Inflammatory macrophage (primary cell): ENCODE measurements around the gene SPX.

ENCODE experiments used
- DNase-seq, 2 donors: peaks; one replicate each; pipeline ENCODE4 v3.0.0-alpha.2; 2020 to 2022

The SPX gene

DNA sequence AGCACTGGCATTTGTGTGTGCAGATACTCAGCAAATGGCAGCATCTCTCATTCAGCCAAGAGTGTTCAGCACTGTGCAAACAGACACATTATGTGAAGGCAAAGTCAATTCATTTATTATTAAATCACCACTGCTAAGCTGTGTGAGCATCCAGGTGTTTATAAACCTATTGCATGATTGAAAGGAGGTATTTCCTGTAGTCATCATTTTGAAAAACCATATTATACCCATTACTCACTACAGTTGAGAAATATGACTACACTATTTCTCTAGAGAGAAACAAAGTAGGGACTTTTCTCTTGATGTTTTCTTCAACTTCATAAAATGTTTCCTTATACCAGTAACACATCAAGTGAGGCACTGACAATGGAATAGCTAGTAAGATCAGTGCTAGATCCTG is 13.7 kb downstream of the SPX start:
- no peak for DNase-seq

DNA sequence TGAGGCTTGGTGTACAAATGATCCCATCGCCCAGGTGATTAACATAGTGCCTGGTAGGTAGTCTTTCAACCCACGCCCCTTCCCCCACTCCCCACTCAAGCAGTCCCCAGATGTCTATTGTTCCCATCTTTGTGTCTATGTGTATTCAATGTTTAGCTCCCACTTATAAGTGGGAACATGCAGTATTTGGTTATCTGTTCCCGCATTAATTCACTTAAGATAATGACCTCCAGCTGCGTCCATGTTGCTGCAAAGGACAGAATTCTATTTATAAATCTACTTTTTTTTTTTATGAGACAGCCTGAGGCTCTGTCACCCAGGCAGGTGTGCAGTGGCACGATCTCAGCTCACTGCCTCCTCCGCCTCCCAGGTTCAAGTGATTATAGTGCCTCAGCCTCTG is 15.7 kb downstream of the SPX start:
- no peak for DNase-seq

DNA sequence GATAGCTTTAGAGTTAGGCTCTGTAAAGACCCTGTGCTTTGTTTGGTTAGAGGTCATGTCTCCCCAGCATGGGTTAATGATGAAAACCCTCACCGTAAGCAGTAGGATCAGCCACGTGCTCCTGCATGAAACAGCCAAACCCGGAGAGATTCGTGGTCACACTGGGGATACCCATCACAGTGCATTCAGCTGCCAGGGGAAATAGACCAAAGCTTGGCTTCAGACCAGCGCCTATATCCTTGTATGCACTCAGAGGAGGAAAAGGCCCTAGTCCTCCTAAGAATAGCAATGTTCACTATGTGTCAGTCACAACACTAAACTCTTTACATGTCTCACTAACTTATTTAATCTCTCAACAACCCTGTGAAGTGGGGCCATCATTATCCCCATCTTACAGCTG is 16.3 kb downstream of the SPX start:
- DNase-seq: no peak

DNA sequence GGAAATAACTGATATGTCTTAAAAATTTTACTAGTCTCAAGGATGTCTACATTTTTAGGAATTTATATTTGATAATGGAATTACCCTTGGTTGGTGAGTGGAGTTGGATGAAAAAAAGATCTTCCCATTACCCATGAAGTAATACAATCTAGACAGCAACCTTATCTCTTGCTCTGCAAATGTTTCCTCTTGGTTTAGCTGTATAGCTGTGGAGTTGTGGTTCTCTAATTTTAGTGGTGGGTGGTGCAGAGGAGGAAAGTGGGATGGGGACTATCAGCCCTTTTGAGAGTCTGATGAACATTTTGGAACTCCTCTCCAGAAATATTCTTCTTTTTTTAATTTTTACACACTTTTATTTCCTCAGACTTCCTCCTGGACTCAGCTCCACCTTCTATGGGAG is 17.1 kb downstream of the SPX start:
- no peak for DNase-seq

DNA sequence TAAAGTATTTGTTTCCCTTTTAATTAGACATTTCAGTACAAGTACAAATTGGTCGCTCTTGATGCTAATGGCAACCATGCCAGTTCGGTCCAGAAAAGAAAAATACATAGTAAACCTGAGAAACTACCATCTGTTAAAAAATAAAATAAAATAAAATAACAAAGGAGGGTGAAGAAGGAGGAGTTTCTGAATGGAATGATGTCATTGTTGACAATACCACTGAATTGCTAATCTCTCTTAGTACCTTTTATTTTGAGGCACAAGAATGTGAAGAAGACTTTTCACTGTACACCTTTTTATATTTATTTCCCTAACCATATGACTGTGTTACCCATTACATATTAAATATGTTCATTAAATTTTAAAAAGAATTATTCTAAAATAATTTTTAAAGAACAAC is 19.5 kb downstream of the SPX start:
- DNase-seq: no peak

DNA sequence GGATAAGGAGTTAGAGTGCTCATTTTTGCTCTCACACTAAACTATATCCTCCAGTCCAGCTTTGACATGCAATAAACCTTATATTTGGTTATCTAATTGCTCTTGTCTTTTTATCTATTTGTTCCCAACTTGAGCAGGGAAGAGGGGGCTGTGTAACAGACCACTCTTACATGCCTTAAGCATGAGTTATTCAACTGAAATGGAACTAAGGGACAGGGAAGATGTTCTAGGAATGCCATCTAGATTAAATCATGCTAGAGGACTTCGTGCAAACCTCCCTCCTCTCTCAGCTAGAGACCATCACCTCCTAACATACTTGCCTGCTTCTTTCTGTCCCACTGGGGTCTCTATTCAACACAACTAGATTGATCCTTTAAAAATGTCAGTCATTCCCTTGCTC is 20.6 kb downstream of the SPX start:
- no peak for DNase-seq

DNA sequence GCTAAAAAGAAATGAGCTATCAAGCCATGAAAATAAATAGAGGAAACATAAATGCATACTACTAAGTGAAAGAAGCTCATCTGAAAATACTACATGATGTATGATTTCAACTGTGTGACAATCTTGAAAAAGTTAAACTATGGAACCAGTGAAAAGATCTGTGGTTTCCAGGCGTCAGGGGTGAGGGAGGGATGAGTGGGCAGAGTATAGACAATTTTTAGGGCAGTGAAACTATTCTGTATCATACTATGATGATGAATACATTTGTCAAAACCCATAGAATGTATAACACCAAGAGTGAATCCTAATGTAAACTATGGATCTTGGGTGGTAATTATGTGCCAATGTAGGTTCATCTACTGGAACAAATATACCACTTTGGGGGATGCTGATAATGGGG is 21.3 kb downstream of the SPX start:
- DNase-seq: no peak

DNA sequence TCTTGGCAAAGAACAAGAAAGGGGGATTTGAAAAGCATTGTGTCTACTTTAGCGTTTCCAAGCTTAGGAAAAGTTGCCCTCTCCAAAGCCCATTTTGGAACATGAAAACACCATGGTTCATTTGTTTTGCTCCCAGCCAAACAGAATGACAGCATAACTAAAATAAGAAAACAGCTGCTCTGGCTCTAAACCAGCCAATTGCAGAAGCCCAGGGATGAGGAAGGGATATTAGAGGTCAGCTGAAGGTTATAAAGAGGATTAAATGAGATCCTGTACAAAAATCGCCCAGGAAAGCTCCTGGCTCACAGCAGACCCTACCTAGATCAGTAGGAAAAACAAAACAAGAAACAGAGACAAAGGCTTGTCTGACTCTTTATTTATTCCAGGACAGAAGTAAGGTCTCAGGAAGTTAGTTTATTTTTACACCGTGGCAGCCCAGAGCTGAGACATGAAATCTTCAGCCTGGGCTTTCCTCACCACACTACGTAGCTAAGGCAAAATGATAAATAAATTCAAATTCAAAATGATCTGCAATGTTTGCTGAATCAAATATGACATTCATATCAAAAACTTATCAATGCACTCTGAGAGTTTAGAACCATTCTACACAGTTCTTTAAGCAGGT is 25.9 kb downstream of the SPX start:
- no peak for DNase-seq

DNA sequence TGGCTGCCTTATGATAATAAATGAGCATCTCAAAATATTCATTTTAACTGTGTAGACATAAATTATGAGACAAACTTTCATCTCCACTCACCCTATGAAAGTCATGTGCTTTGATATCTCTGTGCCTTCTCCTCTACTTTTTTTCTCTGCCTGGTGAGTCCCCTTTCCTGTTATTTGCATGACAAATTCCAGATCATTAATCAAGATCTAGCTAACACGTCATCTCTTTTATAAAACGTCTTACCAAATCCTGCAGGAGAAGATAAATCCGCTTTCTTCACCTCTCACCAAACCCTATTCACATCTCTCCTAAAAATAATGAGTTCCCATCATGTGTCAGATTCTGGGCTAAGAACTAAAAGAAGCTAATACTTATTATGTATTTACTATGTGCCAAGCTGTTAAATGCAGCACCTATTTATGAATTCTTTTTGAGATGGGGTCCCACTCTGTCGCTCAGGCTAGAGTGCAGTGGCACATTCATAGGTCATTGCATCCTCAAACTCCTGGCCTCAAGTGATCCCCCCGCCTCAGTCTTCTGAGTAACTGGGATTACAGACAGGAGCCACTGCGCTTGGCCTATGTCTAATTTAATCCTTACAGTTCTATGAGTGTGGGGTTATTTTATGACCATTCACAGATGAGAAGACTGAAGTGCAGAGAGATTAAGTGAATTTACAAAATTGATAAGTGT is 26.7 kb downstream of the SPX start:
- DNase-seq: no peak

DNA sequence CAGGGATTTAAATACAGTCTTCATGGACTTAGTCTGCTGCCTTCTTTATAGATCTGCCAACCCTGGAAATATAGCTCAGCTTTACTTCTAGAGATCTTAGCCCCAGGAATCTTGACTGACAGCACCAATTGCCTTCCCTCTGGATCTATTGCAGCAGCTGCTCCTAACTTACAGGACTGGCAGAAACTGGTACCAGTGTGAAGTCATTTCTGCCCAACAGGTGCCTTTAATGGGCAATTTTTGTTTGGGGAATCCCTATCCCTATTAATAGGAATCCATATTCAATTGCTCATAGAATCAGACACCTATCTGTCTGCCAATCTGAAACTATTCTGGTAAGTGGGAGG is 27.2 kb downstream of the SPX start:
- DNase-seq: no peak

DNA sequence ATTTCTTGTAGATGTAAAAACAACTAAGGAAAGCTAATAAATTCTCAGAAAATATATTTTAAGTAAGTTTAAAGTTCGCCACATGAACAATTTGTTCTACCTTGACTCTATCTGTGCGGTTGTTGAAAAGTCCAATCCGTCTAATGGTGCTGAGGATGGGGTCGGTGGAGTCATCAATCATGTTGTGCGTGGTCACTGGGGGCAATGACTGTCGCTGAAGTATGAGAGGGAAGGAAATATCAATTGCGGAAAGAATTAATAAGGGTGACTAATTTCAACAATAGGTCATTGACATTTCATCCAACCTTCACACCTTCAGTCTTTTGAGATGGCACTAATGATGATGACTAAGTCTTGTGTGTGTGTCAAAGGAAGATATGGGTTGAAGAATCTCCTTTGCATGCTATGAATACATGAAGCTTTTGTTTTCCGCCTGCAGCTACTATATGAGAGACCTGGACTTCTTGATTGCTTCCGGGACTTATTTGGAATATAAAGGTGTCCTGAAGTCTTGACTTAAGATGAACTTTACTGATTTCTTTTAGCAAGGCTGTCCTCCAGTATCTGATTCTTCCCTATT is 32.1 kb downstream of the SPX start:
- DNase-seq: no peak

DNA sequence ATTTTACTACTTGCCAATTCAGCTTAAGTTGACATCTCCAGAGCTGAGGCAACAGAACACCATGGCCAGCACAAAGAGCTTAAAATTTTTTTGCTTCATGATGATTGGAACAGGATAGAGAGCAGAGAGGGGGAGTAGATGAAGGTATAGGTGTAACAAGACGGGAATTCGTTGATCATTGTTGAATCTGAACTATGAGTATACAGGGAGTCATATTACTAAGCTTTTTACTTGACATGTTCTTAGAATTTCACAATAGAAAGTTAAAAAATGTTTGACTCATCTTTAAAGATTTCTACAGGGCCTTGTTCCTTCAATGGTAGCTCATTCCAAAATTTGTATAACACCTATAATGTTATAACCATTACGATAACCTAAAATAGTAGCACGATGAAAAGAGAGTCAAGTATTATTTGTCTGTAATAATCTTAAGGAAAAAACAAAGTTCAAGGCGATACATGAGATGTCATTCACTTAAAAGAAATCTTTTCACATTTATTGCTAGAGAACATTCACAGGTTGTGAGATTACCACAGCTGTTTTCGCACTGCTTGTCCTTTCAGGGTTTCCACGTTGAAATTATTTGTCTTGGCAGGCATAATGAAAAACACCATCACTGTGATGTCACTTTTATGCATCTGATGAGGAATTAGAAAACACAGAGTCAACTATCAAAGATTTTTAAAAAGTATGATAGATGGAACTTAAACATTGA is 33.9 kb downstream of the SPX start:
- no peak for DNase-seq

DNA sequence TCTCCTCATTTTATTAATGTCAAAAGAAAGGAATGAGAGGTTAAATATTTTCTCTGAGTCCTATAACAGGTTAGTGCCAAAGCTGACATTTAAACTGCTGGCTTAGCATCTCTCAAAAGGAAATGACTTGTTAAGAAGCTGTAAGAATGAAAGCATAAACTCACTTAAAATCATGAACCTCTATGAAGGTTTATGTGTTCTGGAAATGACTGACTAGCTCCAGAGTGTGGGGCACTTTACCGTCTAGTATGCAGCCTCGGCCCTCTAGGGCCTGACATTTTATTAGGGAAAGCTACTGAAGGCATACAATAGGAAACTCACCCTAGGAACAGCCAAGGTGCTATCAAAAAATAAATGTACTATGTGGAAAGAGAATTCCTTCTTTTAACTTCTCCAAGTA is 35.1 kb downstream of the SPX start:
- DNase-seq: no peak

DNA sequence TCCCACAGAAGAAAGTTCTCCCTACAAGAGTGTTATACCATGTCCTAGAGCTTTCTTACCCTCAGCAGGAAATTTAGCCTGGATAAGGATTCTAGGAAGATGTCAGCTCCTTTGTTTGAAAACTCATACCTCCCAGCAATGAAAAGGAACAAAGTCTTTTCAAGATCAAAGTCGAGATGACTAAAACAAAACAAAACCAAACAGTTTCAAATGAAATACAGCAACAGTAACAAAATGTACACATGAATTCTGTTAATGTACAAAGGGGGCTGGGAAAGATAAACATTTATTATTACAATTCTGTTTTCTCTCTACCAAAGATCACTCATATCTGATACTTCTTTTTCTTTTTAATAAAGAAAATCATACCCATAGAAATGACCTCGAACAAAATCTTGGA is 36.8 kb downstream of the SPX start:
- DNase-seq: no peak

DNA sequence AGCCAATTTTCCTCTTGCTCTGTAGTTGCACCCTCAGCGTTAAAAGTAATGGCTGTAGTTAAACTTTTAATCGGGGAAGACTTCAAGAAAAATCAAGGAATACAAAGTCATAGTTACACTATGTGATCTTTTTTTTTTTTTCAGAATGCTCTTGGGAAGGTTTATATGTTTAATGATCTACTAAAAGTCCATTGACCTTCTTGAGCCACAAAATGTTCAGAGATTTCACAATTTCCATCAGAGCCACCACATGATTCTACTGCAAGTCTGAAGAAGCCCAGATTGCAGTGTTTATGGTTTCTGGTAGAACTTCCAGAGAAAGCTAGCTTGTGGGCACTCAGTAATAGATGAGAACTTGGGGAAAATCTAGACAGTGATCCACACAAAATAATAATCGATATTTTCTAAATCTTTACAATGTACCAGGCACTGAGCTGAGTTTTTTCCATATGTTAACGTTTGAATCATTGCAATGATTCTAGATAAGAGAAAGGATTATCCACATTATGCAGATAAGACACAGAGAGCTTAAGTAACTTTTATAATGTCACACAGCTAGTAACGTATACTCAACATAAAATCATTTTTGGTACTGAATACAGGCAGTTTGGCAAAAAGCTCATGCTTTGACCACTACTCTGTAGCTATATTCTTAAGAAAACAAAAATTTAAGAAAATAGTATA is 40.3 kb downstream of the SPX start:
- no peak for DNase-seq

DNA sequence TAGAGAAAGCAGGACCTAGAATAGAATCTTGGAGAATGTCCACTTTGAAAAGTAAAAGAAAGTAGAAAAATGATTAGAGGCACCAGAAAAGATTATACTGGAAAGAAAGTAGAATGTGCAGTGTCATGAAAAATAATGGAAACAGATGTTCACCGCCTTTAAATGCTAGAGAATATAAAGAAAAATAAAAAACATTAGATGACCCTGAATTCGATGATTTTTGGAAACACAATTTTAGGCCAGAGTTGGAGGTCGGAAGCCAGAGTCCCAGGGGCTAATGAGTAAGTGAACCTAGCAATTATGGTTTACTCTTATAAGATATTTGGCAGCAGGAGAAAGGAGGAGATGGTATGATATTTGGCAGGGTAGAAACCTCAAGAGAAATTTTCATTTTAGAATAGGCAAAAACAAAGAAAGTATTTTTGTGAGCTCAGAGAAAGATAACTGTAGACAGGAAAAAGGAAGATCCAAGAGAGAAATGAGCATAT is 40.9 kb downstream of the SPX start:
- no peak for DNase-seq

DNA sequence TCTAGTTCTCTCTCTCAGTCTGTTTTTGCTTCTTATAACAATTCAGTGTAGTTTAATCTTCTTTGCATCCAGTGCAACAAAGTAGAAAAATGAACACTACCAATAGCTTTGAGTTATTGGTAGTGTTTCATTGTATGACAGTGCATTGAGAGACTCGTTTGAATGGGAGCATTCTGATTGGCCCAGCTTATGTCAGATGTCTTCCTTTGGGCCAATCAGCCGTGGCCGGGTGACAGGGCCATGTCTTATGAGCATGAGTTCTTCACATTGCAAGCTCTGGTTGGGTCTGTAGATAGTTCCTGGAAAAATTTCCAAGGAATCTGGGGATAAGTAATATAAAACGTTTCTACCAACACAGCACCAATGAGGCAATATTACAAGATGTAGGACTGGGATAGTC is 42.0 kb downstream of the SPX start:
- DNase-seq: no peak

DNA sequence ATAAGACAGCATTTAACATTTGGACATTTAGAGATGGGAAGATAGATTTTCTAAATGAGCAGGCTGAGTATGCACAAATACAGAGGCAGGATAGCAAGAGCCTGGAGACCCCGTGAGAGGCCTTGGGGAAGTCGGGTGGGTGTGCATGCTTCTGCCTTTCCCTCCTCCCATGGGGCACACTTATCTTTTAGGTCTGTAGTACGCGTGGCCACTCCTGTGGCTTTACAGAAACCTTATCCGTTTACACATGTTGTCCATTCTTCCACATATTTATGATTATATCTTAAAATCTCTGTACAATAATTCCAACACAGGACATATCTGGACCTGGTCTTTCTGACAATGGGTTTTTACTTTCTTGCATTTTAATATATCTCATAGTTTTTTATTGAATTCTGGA is 45.0 kb downstream of the SPX start:
- no peak for DNase-seq

DNA sequence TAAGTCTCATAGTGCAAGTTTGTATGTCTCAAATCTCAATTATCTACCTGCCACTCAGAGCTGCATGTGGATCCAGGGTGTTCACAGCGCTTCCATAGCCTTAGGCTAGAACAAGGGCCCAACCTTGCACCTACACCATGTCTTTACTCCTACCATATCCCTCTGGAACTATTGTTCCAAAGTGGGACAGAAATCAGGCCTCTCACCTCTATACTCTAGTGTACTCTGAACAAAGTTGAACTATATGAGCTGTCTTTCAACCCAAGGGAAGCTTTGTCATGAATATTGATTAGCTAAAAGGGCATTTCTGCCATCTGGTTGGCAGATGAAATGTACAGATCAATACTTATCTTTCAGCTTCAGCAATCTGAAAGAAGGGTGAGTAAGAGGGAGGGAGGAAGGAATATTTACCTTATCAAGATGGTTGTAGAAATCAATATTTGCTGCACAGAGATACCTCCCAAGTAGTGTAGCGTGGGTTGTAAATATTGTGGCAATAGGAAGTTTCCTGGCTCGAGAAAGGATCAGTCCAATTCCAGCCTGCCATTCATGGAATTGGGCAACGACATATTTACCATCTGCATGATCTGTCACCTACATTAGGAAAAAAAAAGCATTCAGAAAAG is 47.8 kb downstream of the SPX start:
- no peak for DNase-seq

DNA sequence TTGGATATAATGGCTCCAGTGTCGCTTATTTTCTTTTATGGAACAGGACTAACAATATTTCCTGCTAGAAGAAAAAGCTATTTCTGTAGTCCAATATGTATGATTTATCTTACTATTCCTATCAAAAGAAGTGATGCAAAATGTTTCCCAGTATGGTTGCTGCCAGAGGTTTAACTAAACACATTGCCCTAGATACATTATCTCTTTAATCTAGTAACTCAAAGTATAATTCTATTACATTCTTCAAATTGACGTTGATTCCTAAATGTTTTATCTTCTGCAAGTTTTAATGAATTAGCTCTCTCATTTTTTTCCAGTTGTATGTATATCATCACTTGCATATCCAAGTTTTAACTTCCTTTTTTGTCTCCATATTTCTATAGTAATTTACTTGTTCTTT is 50.3 kb downstream of the SPX start:
- no peak for DNase-seq

DNA sequence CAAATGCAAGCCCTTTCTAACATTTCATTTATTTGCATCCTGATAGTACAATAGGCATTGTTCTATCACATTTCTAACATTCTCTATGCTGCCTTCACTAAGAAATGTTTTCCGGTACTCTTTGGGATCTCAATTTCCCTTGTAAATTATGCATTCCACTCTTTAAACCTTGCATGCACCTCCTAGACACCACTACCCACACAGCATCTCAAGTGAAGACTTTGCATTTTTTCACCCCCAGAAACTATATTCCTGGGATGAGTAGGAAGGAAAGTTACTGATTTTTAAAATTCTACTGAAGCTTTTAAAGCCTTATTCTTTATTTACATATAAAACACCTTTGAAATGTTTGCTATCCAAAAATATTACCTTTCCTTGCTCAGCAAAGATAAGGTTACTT is 51.4 kb downstream of the SPX start:
- DNase-seq: no peak

DNA sequence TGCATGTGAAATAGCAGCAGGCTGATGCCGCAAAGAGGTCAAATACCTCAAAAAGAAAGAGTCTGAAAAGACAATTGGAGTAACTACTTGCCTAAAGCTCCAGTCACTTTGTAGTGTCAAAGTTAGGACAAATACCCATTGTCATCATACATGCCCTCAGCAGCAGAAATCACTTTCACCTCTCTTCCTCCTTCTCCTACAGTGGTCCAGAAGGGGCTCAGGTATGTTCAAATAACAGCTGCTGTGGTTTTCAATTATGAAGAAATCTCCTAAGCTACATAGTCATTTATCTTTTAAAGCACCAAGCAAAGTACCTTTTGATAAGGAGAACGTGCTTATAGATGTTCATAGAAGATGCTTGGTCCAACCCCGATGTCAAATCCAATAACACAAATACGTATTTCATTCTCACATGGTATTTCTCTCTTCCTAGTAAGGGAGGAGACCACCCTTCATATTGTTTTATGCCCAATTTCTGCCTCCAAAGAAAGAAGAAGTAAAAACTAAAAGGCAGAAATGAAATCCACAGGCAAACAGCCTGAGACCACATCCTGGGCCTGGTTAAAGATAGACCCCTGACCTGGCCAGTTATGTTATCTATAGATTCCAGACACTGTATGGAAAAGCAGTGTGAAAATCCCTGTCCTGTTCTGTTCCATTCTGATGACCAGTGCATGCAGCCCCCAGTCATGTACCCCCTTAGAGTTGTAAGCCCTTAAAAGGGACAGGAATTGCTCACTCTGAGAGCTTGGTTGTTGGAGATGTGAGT is 54.8 kb downstream of the SPX start:
- DNase-seq: no peak
